Choroid plexus epithelial cell (primary cell): Measurements from ENCODE around the gene FAM110A.
"Not testable (repeated sequence)": the region's sequence is repeated elsewhere in the genome, so short reads cannot be mapped to it uniquely, and the experiment has no call there.

Experiments
- DNase-seq: peaks from one replicate; pipeline ENCODE4 v3.0.0-alpha.2; 2010; ENCODE audit warnings: low read depth
- H3K4me3 ChIP-seq: 2 replicates; pipeline ENCODE4 v1.5.1; 2011; ENCODE audit warnings: low read depth, mild to moderate bottlenecking, control low read depth, low read length, moderate library complexity
- TF ChIP-seq, protein P1 (sequence below): conservative IDR thresholded peaks from 2 replicates; pipeline ENCODE4 v1.5.1; 2011; ENCODE audit warnings: low read depth, mild to moderate bottlenecking, control low read depth, inconsistent platforms, low read length, moderate library complexity

FAM110A gene

GRCh38 chr20:833450-834150, at the start of gene FAM110A:
Gene FAM110A, plus strand, starts transcription at chr20:833715. Its CDS starts 11,090 bp downstream, at chr20:844805.
- TF ChIP-seq, protein P1, sequence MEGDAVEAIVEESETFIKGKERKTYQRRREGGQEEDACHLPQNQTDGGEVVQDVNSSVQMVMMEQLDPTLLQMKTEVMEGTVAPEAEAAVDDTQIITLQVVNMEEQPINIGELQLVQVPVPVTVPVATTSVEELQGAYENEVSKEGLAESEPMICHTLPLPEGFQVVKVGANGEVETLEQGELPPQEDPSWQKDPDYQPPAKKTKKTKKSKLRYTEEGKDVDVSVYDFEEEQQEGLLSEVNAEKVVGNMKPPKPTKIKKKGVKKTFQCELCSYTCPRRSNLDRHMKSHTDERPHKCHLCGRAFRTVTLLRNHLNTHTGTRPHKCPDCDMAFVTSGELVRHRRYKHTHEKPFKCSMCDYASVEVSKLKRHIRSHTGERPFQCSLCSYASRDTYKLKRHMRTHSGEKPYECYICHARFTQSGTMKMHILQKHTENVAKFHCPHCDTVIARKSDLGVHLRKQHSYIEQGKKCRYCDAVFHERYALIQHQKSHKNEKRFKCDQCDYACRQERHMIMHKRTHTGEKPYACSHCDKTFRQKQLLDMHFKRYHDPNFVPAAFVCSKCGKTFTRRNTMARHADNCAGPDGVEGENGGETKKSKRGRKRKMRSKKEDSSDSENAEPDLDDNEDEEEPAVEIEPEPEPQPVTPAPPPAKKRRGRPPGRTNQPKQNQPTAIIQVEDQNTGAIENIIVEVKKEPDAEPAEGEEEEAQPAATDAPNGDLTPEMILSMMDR = no peak
- peak; percentile 96 for DNase-seq
- H3K4me3 ChIP-seq = peak within 1 kb of the TSS; percentile 89

- no peak for DNase-seq
- TF ChIP-seq, protein P1 = no peak
- no peak overlapping the region for H3K4me3 ChIP-seq
These were observed 45.7 kb upstream of the FAM110A start for GRCh38 chr20:787825-788224.

GRCh38 chr20:791056-791455, 42.5 kb upstream of the FAM110A start:
- no peak overlapping the region for H3K4me3 ChIP-seq
- TF ChIP-seq, protein P1 = no peak
- no peak for DNase-seq

- H3K4me3 ChIP-seq = no peak overlapping the region
- TF ChIP-seq, protein P1 = no peak
- no peak for DNase-seq
These were observed 41.3 kb upstream of the FAM110A start for GRCh38 chr20:792248-792647.

DNA sequence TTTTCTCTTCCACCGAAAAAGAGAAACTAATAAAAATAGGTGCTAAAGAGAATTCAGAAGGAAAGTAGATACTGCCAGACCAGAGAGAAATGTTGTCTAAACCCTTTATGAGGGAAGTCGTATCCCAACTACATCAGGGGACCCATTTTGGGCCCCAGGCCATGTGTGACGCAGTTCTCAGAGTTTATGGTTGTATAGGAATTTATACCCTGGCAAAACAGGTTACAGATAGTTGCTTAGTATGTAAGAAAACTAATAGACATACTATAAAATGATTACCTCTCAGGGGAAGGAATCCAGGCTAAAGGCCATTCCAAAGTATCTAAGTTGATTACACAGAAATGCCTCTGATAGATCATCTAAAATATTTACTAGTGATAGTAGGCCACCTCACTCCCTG, 36.6 kb upstream of the FAM110A start:
- no peak for DNase-seq
- no peak overlapping the region for H3K4me3 ChIP-seq
- TF ChIP-seq, protein P1 = no peak

- not testable (repeated sequence) for DNase-seq, H3K4me3 ChIP-seq
These were observed 34.8 kb upstream of the FAM110A start for GRCh38 chr20:798746-799145.

- H3K4me3 ChIP-seq, DNase-seq: not testable (repeated sequence)
These were observed 33.5 kb upstream of the FAM110A start for GRCh38 chr20:800026-800425.

DNA sequence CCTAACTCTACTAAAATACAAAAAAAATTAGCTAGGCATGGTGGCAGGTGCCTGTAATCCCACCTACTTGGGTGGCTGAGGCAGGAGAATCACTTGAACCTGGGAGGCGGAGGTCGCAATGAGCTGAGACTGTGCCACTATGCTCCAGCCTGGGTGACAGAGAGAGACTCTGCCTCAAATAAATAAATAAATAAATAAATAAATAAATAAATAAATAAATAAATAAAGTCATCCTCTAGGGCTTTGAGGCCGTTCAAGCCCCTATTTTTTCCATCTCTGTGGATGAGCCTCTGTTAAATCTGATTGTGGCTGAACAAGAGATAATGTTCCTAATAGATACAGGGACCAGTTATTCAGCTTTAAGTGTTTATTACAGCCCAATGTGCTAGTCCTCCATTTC, 31.8 kb upstream of the FAM110A start:
- TF ChIP-seq, protein P1 = no peak
- no peak overlapping the region for H3K4me3 ChIP-seq
- no peak for DNase-seq
